Thyroid gland (tissue), 4 donors: ENCODE results near the gene WEE1.

Experiments used
- POLR2A ChIP-seq, 2 donors: fragments of 450-650 bp; IDR thresholded peaks; one replicate each; pipeline ENCODE4 v1.6.1; 2017; ENCODE audit warnings: antibody characterized with exemption in 2 of 2, mild to moderate bottlenecking in 2 of 2, moderate library complexity in 1 of 2
- TF ChIP-seq, protein P1 (sequence below), 6 experiments: fragments of 200-600 bp in 3 of 6; fragments of 450-650 bp in 3 of 6; sonication (generic) in 3 of 6; IDR thresholded peaks; one replicate each; pipeline ENCODE4 v1.5.1; 2016 to 2019; ENCODE audit warnings: antibody characterized with exemption in 6 of 6, mild to moderate bottlenecking in 2 of 6, inconsistent platforms in 1 of 6, moderate library complexity in 1 of 6

DNA sequence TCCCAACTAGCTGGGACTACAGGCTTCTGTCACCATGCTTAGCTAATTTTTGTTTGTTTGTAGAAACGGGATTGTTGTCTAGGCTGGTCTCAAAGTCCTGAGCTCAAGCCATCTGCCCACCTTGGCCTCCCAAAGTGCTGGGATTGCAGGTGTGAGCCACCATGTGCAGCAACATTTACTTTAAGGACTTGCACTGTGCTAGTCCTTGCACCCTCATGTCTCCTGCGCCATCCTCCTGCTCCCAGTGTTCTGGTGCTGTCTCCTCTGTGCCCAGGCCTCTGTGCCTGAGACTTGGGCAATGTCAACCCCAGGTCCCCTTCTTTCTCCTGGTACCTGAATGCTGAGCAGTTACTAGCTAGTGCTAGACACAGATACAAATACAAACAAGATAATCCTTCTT is 26.7 kb downstream of the WEE1 start:
- TF ChIP-seq, protein P1, sequence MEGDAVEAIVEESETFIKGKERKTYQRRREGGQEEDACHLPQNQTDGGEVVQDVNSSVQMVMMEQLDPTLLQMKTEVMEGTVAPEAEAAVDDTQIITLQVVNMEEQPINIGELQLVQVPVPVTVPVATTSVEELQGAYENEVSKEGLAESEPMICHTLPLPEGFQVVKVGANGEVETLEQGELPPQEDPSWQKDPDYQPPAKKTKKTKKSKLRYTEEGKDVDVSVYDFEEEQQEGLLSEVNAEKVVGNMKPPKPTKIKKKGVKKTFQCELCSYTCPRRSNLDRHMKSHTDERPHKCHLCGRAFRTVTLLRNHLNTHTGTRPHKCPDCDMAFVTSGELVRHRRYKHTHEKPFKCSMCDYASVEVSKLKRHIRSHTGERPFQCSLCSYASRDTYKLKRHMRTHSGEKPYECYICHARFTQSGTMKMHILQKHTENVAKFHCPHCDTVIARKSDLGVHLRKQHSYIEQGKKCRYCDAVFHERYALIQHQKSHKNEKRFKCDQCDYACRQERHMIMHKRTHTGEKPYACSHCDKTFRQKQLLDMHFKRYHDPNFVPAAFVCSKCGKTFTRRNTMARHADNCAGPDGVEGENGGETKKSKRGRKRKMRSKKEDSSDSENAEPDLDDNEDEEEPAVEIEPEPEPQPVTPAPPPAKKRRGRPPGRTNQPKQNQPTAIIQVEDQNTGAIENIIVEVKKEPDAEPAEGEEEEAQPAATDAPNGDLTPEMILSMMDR (IDR thresholded peaks at IDR 0.05): no peak
- TF ChIP-seq POLR2A (IDR thresholded peaks at IDR 0.05): no peak
